K562 (cell line): ENCODE measurements around the gene SHANK1. TPM values are rescaled to one million over a fixed set of nuclear protein-coding genes. Genes with fewer than 3 reads are reported as not detected.

Experiments used
- ATAC-seq: fragments of 200-7000 bp; cut with Tn5 transposase; 3 replicates; pipeline ENCODE4 v1.9.1; 2020; ENCODE audit warnings: moderate library complexity
- BruUV-seq: library from RNA; stranded (reverse); fragments of 400-500 nt; replicated peaks from 2 replicates; lab custom pipeline; 2021; lab: Mats Ljungman, UMichigan
- CTCF ChIA-PET: fragments of 300-600 bp; formaldehyde crosslinking; extraction: SDS; loops from one replicate; lab custom pipeline; 2021; ENCODE audit warnings: low intra/inter-chr PET ratio; lab: Yijun Ruan, JAX
- POLR2A ChIA-PET: fragments of 300-600, 350-650 bp; sonication (Branson Sonifier 250); formaldehyde crosslinking; extraction: SDS; loops from one replicate; lab custom pipeline; 2021; ENCODE audit warnings: antibody characterized with exemption, inconsistent platforms; lab: Yijun Ruan, JAX
- DNase-seq, 4 experiments: peaks; one replicate each; pipeline versions ENCODE4 v3.0.0 to v3.0.0-alpha.2; 2011 to 2018; ENCODE audit warnings: low spot score in 3 of 4, mixed read lengths in 3 of 4; ENCODE audit errors: extremely low read depth in 1 of 4
- FAIRE-seq: peaks from 2 replicates; lab custom pipeline; 2011; peaks lifted over from hg19 to GRCh38; lab: Jason Lieb, UNC
- H2AFZ ChIP-seq: 2 replicates; pipeline ENCODE4 v1.6.0; 2011; ENCODE audit warnings: low read depth, low read length, control low read depth, inconsistent platforms
- H3K27ac ChIP-seq: fragments of 200-600 bp; 3 replicates; pipeline ENCODE4 v1.8.0; 2011; ENCODE audit warnings: low read depth, mild to moderate bottlenecking, control low read depth, inconsistent platforms, low read length, moderate library complexity, mixed read lengths; ENCODE audit errors: extremely low read depth
- H3K27me3 ChIP-seq, 2 experiments: fragments of 300-600 bp in 1 of 2; 2 replicates in 1 of 2; 3 replicates in 1 of 2; pipeline versions ENCODE4 v1.6.0 to v1.8.0; 2011; ENCODE audit warnings: inconsistent platforms in 2 of 2, low read length in 2 of 2, mild to moderate bottlenecking in 1 of 2, mixed read lengths in 1 of 2, moderate library complexity in 1 of 2; ENCODE audit not compliant: control insufficient read depth in 2 of 2, insufficient read depth in 2 of 2
- H3K36me3 ChIP-seq: fragments of 300-600 bp; 3 replicates; pipeline ENCODE4 v1.8.0; 2011; ENCODE audit warnings: mild to moderate bottlenecking, low read length, inconsistent platforms; ENCODE audit not compliant: control insufficient read depth, insufficient read depth
- H3K4me1 ChIP-seq, 2 experiments: fragments of 200-600 bp in 1 of 2; replicated peaks in 1 of 2; 2 replicates in 1 of 2; 3 replicates in 1 of 2; pipeline versions ENCODE4 v1.5.1 to v1.8.0; 2011; ENCODE audit warnings: inconsistent platforms in 2 of 2, low read length in 2 of 2, mild to moderate bottlenecking in 1 of 2, mixed read lengths in 1 of 2, moderate library complexity in 1 of 2; ENCODE audit not compliant: control insufficient read depth in 2 of 2, insufficient read depth in 2 of 2
- H3K4me2 ChIP-seq: 2 replicates; pipeline ENCODE4 v1.6.1; 2011; ENCODE audit warnings: low read length, control low read depth, inconsistent platforms, mixed read lengths; ENCODE audit not compliant: insufficient read depth
- H3K4me3 ChIP-seq: fragments of 200-600 bp; sonication (generic), shearing (Covaris generic); 2 replicates; pipeline ENCODE4 v1.5.1; 2016; ENCODE audit warnings: control low read depth, inconsistent platforms
- H3K79me2 ChIP-seq: fragments of 200-600 bp; 3 replicates; pipeline ENCODE4 v1.8.0; 2011; ENCODE audit warnings: low read length, inconsistent platforms; ENCODE audit not compliant: control insufficient read depth, insufficient read depth
- H3K9ac ChIP-seq, 2 experiments: 2 replicates each; pipeline versions ENCODE4 v1.6.0 to v1.6.1; 2011; ENCODE audit warnings: low read depth in 2 of 2, low read length in 2 of 2, control low read depth in 1 of 2, inconsistent platforms in 1 of 2, mild to moderate bottlenecking in 1 of 2, mixed read lengths in 1 of 2; ENCODE audit not compliant: insufficient read depth in 1 of 2
- H3K9me1 ChIP-seq: one replicate; pipeline ENCODE4 v1.6.0; 2011; ENCODE audit warnings: inconsistent platforms, mild to moderate bottlenecking, low read length, moderate library complexity; ENCODE audit not compliant: control insufficient read depth, insufficient read depth
- H3K9me3 ChIP-seq: replicated peaks from 2 replicates; pipeline ENCODE4 v1.5.1; 2011; ENCODE audit warnings: low read depth, low read length, inconsistent platforms; ENCODE audit not compliant: control insufficient read depth, insufficient read depth
- H4K20me1 ChIP-seq: replicated peaks from 2 replicates; pipeline ENCODE4 v1.6.1; 2011; ENCODE audit warnings: low read length, inconsistent platforms, mixed read lengths; ENCODE audit not compliant: control insufficient read depth, insufficient read depth
- CBX8 ChIP-seq: fragments of 200-600 bp; sonication (generic); IDR thresholded peaks from 2 replicates; pipeline ENCODE4 v1.6.1; 2012; ENCODE audit warnings: borderline replicate concordance, mixed run types, low read depth, mild to moderate bottlenecking, moderate library complexity, mixed read lengths, low read length, control low read depth, inconsistent platforms; ENCODE audit not compliant: poor library complexity, severe bottlenecking; ENCODE audit errors: extremely low read depth
- DNMT1 ChIP-seq: fragments of 450-650 bp; IDR thresholded peaks from 2 replicates; pipeline ENCODE4 v1.6.1; 2016; ENCODE audit warnings: antibody characterized with exemption, mild to moderate bottlenecking
- HBP1 ChIP-seq: fragments of 450-650 bp; formaldehyde crosslinking; IDR thresholded peaks from 2 replicates; pipeline ENCODE4 v1.4.0; 2022; ENCODE audit warnings: missing genetic modification characterization
- HMGN3 ChIP-seq: IDR thresholded peaks from 2 replicates; pipeline ENCODE4 v1.6.1; 2011; ENCODE audit warnings: borderline replicate concordance, low read depth, mild to moderate bottlenecking, mixed read lengths, low read length; ENCODE audit not compliant: insufficient read length; ENCODE audit errors: extremely low read depth
- NCOA2 ChIP-seq, 2 experiments: fragments of 450-650 bp; IDR thresholded peaks; 2 replicates each; pipeline ENCODE4 v1.6.1; 2018; ENCODE audit warnings: mild to moderate bottlenecking in 2 of 2, moderate library complexity in 1 of 2; ENCODE audit not compliant: partially characterized antibody in 2 of 2
- NR2C2 ChIP-seq, 2 experiments: fragments of 200-800 bp in 1 of 2; sonication (Bioruptor generic) in 1 of 2; sonication (generic) in 1 of 2; formaldehyde crosslinking in 1 of 2; IDR thresholded peaks; 2 replicates each; pipeline versions ENCODE4 v1.6.1 to v1.8.0; 2016 to 2022; ENCODE audit warnings: mild to moderate bottlenecking in 1 of 2, missing compliant biosample characterization in 1 of 2, missing genetic modification characterization in 1 of 2, missing genetic modification reagents in 1 of 2
- NR3C1 ChIP-seq: sonication (generic); formaldehyde crosslinking; IDR thresholded peaks from 2 replicates; pipeline ENCODE4 v1.8.1; 2022; ENCODE audit warnings: missing genetic modification reagents
- TCF7L2 ChIP-seq: fragments of 150-350 bp; IDR thresholded peaks from 2 replicates; pipeline ENCODE4 v1.6.1; 2016; ENCODE audit warnings: low read depth, mild to moderate bottlenecking, low read length, moderate library complexity
- USF1 ChIP-seq: sonication (generic); formaldehyde crosslinking; IDR thresholded peaks from 2 replicates; pipeline ENCODE4 v1.9.0; 2022; ENCODE audit warnings: mild to moderate bottlenecking, missing genetic modification reagents
- VEZF1 ChIP-seq: fragments of 200-800 bp; sonication (Bioruptor generic); IDR thresholded peaks from 2 replicates; pipeline ENCODE4 v1.6.1; 2017; ENCODE audit warnings: missing genetic modification characterization, missing compliant biosample characterization
- WGBS: fragments of 100-300 bp; shearing (Covaris generic); methylation state at CpG from one replicate; pipeline ENCODE4 v1.1.6; 2016; ENCODE audit warnings: low coverage, mixed read lengths; ENCODE audit not compliant: insufficient coverage; ENCODE audit errors: missing lambda C conversion rate; 5-methylcytosine and 5-hydroxymethylcytosine counted together
- in situ Hi-C: fragments of 300-500 bp; cut with MboI; formaldehyde crosslinking; loops from 4 replicates; pipeline ENCODE4 v1.15.0; 2018; ENCODE audit warnings: inconsistent platforms, mixed read lengths
- intact Hi-C: fragments of 100-400 bp; cut with micrococcal nuclease; formaldehyde crosslinking; loops from 2 replicates; pipeline ENCODE4 v1.14.2; 2022
- polyA plus RNA-seq, 8 experiments: library from polyadenylated mRNA; depleted of rRNA in 4 of 8; stranded (reverse) in 5 of 8; unstranded in 3 of 8; fragments of >200 nt; fragmentation: Nextera tagmentation in 2 of 8; fragmentation: Illumina TruSeq in 1 of 8; extraction: Ambion mirVana in 2 of 8; extraction: Trizol in 1 of 8; gene quantifications; 2 replicates each; pipeline versions ENCODE4 v1.2.1 to v1.2.3, GENCODE V29; 2011 to 2014; ENCODE audit warnings: inconsistent platforms in 1 of 8, missing spikeins in 1 of 8
- total RNA-seq, 7 experiments: library from RNA; depleted of rRNA in 6 of 7; stranded (reverse); fragments of >200 nt in 6 of 7; fragmentation: Illumina TruSeq in 2 of 7; extraction: Trizol in 2 of 7; gene quantifications; 2 replicates each; pipeline versions ENCODE4 v1.2.1 to v1.2.3, GENCODE V29; 2011 to 2021; ENCODE audit warnings: low replicate concordance in 1 of 7
- TF ChIP-seq, protein P1 (sequence below), 2 experiments: fragments of 450-650 bp; conservative IDR thresholded peaks; 2 replicates each; pipeline ENCODE4 v1.6.1; 2017; ENCODE audit warnings: mild to moderate bottlenecking in 2 of 2, moderate library complexity in 2 of 2
- TF ChIP-seq, protein P2 (sequence below): fragments of 450-650 bp; IDR thresholded peaks from 2 replicates; pipeline ENCODE4 v1.6.1; 2016; ENCODE audit warnings: low read depth, mild to moderate bottlenecking, moderate library complexity

SHANK1 gene
- total and polyA plus RNA-seq, 9 of the 15 experiments (the other 6 are each of a cell fraction or from before 2014, with no cell fraction given) = 0.33 to 1.3 (median 0.55) TPM; not detected in 2

GRCh38 chr19:50695251-50696093, 24.1 kb downstream of the SHANK1 start (continued):
- TF ChIP-seq NR2C2 (CRISPR knock-in tag; IDR thresholded peaks at IDR 0.05) (peak; percentile 36; the same call in 1 of the 2 replicates), NR2C2 (tag; IDR thresholded peaks at IDR 0.05) (no peak), USF1 (CRISPR knock-in tag) (peak; percentile 45; the same call in 1 of the 2 replicates)

DNA sequence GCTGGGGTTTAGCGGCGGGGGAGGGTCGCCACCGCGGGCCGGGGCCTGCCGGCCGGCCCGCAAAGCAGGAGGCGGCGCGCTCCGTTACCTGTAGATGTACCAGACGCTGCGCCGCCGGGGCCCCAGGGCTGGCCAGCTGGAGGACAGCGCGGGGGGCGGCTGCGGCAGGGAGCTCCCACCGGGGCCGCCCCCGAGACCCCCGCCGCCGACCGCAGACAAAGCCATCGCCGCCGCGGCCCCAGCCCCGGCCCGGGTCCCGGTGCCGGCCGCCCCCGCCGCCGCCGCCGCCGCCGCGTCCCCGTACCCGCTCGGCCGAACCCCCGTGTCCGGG, 24.8 kb downstream of the SHANK1 start:
- no TSS peak for BruUV-seq
- H3K36me3 ChIP-seq = no peaks in the 10 kb centered on the region
- FAIRE-seq (no peak), DNase-seq (no peak), ATAC-seq (no peak)
- 0% methylated on average over 2 of the region's 51 CpGs for WGBS
- H3K4me2 ChIP-seq = no peak overlapping the region
- in situ Hi-C loops (no loop called here), intact Hi-C loops (no loop called here)
- peaks cover 6 to 55% of the 10 kb centered on the region in 2 experiments; a peak in 4 of 5 replicates for H3K27me3 ChIP-seq
- H3K4me3 ChIP-seq = no peak overlapping the region
- H3K9me1 ChIP-seq = no peaks in the 10 kb centered on the region
- H3K9me3 ChIP-seq = no peaks in the 10 kb centered on the region
- H3K9ac ChIP-seq = no peak overlapping the region
- ChIA-PET POLR2A (no interaction called here), CTCF (no interaction called here)
- H2AFZ ChIP-seq = no peak overlapping the region
- no peak overlapping the region for H3K27ac ChIP-seq
- peaks cover 22% of the 10 kb centered on the region for H4K20me1 ChIP-seq
- no peaks in the 10 kb centered on the region for H3K79me2 ChIP-seq
- H3K4me1 ChIP-seq = peaks cover 0 to 24% of the 10 kb centered on the region in 2 experiments; a peak in 2 of 5 replicates
- no peak for TF ChIP-seq NCOA2 (IDR thresholded peaks at IDR 0.05; ENCODE audit: partially characterized antibody in 2 of 2)
- no peak for TF ChIP-seq HBP1 (CRISPR knock-in tag)
- no peak for TF ChIP-seq NR3C1
- TF ChIP-seq TCF7L2 = no peak
- TF ChIP-seq, protein P1, sequence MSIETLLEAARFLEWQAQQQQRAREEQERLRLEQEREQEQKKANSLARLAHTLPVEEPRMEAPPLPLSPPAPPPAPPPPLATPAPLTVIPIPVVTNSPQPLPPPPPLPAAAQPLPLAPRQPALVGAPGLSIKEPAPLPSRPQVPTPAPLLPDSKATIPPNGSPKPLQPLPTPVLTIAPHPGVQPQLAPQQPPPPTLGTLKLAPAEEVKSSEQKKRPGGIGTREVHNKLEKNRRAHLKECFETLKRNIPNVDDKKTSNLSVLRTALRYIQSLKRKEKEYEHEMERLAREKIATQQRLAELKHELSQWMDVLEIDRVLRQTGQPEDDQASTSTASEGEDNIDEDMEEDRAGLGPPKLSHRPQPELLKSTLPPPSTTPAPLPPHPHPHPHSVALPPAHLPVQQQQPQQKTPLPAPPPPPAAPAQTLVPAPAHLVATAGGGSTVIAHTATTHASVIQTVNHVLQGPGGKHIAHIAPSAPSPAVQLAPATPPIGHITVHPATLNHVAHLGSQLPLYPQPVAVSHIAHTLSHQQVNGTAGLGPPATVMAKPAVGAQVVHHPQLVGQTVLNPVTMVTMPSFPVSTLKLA (conservative IDR thresholded peaks at IDR 0.05) = no peak
- TF ChIP-seq, protein P2, sequence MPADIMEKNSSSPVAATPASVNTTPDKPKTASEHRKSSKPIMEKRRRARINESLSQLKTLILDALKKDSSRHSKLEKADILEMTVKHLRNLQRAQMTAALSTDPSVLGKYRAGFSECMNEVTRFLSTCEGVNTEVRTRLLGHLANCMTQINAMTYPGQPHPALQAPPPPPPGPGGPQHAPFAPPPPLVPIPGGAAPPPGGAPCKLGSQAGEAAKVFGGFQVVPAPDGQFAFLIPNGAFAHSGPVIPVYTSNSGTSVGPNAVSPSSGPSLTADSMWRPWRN = no peak
- TF ChIP-seq VEZF1 (CRISPR knock-in tag) = no peak
- TF ChIP-seq HMGN3 = no peak
- TF ChIP-seq DNMT1 = no peak
- no peak for TF ChIP-seq CBX8
